Natural killer cell (primary cell): ENCODE data around the gene NELFCD. TPM values are rescaled to one million over a fixed set of nuclear protein-coding genes. Genes with fewer than 3 reads are reported as not detected.

ENCODE experiments used
- ATAC-seq, 3 donors: fragments of 150-1000 bp in 2 of 3; fragments of 200-7000 bp in 1 of 3; cut with Tn5 transposase; 1 replicate in 1 of 3; 2 replicates in 2 of 3; pipeline ENCODE4 v1.10.0; 2021; ENCODE audit warnings: mild to moderate bottlenecking in 2 of 3, moderate library complexity in 2 of 3
- DNase-seq, 2 donors: peaks; one replicate each; pipeline versions ENCODE4 v3.0.0 to v3.0.0-alpha.2; 2013 to 2021; ENCODE audit warnings: mixed read lengths in 1 of 2
- H3K27ac ChIP-seq: one replicate; pipeline ENCODE4 v1.5.1; 2013; ENCODE audit warnings: mild to moderate bottlenecking, low read length
- H3K27me3 ChIP-seq: one replicate; pipeline ENCODE4 v1.6.1; 2013; ENCODE audit warnings: low read length; ENCODE audit not compliant: control insufficient read depth, insufficient read depth
- H3K36me3 ChIP-seq: one replicate; pipeline ENCODE4 v1.6.1; 2013; ENCODE audit warnings: low read length; ENCODE audit not compliant: control insufficient read depth, insufficient read depth
- H3K4me1 ChIP-seq: one replicate; pipeline ENCODE4 v1.6.1; 2013; ENCODE audit warnings: low read length; ENCODE audit not compliant: control insufficient read depth, insufficient read depth
- H3K4me3 ChIP-seq: one replicate; pipeline ENCODE4 v1.5.1; 2013; ENCODE audit warnings: low read length
- H3K9me3 ChIP-seq: one replicate; pipeline ENCODE4 v1.6.1; 2013; ENCODE audit warnings: low read length; ENCODE audit not compliant: control insufficient read depth, insufficient read depth
- H3K27ac Mint-ChIP-seq, 2 donors: one replicate each; pipeline ENCODE4 v1.8.0; 2022; ENCODE audit warnings: mild to moderate bottlenecking in 2 of 2, mixed read lengths in 2 of 2, moderate library complexity in 1 of 2
- H3K27me3 Mint-ChIP-seq, 2 donors: one replicate each; pipeline ENCODE4 v1.8.0; 2022; ENCODE audit warnings: low read depth in 2 of 2, mixed read lengths in 2 of 2
- H3K36me3 Mint-ChIP-seq: one replicate; pipeline ENCODE4 v1.8.0; 2022; ENCODE audit warnings: mixed read lengths
- H3K4me1 Mint-ChIP-seq, 2 donors: one replicate each; pipeline ENCODE4 v1.8.0; 2022; ENCODE audit warnings: mixed read lengths in 2 of 2
- H3K4me3 Mint-ChIP-seq: one replicate; pipeline ENCODE4 v1.8.0; 2022; ENCODE audit warnings: mild to moderate bottlenecking, moderate library complexity, mixed read lengths
- H3K9me3 Mint-ChIP-seq, 2 donors: one replicate each; pipeline ENCODE4 v1.8.0; 2022; ENCODE audit warnings: mixed read lengths in 2 of 2
- WGBS: methylation state at CpG from one replicate; pipeline ENCODE4 v1.1.7; 2013; ENCODE audit warnings: missing lambda C conversion rate; ENCODE audit not compliant: insufficient coverage; 5-methylcytosine and 5-hydroxymethylcytosine counted together
- intact Hi-C: fragments of 100-400 bp; cut with micrococcal nuclease; formaldehyde crosslinking; loops from one replicate; pipeline ENCODE4 v1.14.2; 2022
- total RNA-seq, 4 donors: library from RNA; stranded (reverse); fragments of 120-200 nt in 1 of 4; gene quantifications; one replicate each; pipeline versions ENCODE4 v1.2.3 to v1.2.4, GENCODE V29; 2013 to 2022
- TF ChIP-seq, protein P1 (sequence below): fragments of 200-600 bp; IDR thresholded peaks from one replicate; pipeline ENCODE4 v1.8.0; 2022; ENCODE audit warnings: antibody characterized with exemption

The NELFCD gene
- total RNA-seq, 3 donors from 2014 or later (not counting 1 experiment from before 2014, with no cell fraction given): 75.7 to 105 (median 92.6) TPM

DNA sequence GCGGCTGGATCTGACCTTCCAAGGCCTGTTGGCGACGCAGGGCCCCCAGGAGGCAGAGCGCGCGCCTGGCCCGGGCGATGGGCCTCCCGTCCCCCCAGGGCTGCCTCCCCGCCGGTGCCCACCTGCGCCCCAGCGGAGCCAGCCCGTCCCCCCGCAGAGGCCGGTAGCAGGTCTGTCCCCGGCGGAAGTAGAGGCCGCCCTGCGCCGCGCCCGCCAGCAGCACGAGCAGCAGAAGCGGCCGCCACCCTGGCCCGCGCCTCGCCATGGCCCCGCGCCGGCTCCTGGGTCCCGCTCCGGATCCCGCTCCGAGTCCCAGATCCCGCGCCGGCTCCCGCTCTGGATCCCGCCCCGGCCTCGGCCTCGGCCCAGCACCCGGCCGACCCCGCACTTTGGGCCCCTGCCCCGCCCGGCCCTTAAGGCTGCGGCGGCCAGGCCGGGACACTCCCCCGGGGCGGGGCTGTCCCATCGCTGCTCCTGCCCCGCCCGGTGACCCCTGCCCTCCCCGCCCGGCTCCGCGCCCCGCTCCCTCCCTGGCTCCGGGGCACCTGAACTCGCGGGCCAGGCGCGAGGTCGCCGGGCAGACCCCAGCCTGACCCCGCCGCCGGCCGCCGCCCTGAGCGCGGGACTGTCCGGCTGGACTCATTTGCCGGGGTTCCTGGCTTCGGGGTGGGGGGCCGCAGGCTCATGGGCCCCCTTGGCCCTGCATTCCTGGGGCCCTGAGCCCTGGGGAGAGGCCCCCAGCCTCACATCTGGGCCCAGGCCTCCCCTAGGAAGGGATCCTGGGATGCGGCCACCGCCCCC lies 26.0 kb downstream of the NELFCD start, which contains the start of gene CTSZ:
Gene CTSZ (minus strand): TSS at position 391 of the 801 bp plus-strand sequence. CDS start 126 bp downstream, at position 265.
- H3K27me3 ChIP-seq: no peaks in the 10 kb centered on the region
- H3K36me3 ChIP-seq: peaks cover 3% of the 10 kb centered on the region
- peak; percentile 38 to 60 for DNase-seq
- Mint-ChIP-seq H3K27ac (peak within 1 kb of the TSS; percentile 43 to 88), H3K9me3 (no peaks in the 10 kb centered on the region), H3K4me3 (peak within 1 kb of the TSS; percentile 87), H3K27me3 (no peaks in the 10 kb centered on the region), H3K36me3 (no peaks in the 10 kb centered on the region), H3K4me1 (peaks cover 28 to 51% of the 10 kb centered on the region in 2 donors)
- peak within 1 kb of the TSS; percentile 55 for H3K4me3 ChIP-seq
- WGBS: 2% methylated on average over 80 of the region's 82 CpGs
- intact Hi-C loops: no loop called here
- peak; percentile 77 to 82 (median 81) for ATAC-seq
- H3K27ac ChIP-seq: peak within 1 kb of the TSS; percentile 80
- TF ChIP-seq, protein P1, sequence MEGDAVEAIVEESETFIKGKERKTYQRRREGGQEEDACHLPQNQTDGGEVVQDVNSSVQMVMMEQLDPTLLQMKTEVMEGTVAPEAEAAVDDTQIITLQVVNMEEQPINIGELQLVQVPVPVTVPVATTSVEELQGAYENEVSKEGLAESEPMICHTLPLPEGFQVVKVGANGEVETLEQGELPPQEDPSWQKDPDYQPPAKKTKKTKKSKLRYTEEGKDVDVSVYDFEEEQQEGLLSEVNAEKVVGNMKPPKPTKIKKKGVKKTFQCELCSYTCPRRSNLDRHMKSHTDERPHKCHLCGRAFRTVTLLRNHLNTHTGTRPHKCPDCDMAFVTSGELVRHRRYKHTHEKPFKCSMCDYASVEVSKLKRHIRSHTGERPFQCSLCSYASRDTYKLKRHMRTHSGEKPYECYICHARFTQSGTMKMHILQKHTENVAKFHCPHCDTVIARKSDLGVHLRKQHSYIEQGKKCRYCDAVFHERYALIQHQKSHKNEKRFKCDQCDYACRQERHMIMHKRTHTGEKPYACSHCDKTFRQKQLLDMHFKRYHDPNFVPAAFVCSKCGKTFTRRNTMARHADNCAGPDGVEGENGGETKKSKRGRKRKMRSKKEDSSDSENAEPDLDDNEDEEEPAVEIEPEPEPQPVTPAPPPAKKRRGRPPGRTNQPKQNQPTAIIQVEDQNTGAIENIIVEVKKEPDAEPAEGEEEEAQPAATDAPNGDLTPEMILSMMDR: no peak
- no peaks in the 10 kb centered on the region for H3K9me3 ChIP-seq
- peaks cover 60% of the 10 kb centered on the region for H3K4me1 ChIP-seq

DNA sequence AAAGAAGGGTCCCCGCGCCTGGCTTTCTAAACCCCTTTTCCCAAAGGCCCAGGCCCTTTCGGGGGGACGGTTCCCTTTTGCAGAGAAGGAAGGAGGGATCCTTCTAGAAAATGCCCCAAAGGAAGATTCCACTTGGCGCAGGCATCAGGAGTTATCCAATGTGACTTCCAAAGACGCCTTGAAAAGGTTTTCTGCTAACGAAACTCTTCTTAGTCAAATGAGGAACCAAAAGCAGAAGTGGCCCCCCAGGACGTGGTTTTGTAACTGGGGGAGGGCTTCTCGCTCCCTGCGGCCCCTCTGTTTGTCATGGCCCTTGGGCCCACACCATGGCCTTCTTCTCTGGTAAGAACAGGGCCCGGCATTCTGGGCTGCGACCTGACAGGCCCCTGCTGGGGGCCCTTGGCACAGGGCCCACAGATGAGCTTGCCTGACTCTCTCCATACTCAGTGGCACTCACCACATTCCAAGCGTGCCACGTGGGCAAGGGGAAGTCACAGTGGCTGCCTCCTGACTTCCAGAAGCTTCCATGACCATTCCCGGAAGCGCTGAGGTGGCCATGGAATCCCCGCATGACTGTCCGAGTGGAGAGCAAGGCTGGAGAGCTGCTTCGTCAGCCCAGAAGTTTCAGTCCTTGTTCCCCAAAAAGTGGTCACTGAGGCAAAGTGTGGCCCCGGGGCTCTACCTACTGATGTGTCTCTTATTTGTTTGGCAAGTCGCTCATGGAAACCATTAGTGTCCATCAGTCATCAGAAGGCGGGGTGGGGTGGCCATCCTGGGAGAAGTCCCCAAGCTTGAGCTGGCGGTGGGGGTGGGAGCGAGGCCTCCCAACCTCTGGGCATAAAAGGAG lies 26.8 kb downstream of the NELFCD start:
- H3K27me3 ChIP-seq: no peaks in the 10 kb centered on the region
- Mint-ChIP-seq H3K27me3 (no peaks in the 10 kb centered on the region), H3K4me1 (peaks cover 28 to 50% of the 10 kb centered on the region in 2 donors), H3K27ac (peak overlapping the region in 1 of 2 donors; percentile 88), H3K36me3 (no peaks in the 10 kb centered on the region), H3K4me3 (peak overlapping the region; percentile 87), H3K9me3 (no peaks in the 10 kb centered on the region)
- WGBS: 63% methylated on average over 22 of the region's 24 CpGs
- H3K36me3 ChIP-seq: peaks cover 3% of the 10 kb centered on the region
- TF ChIP-seq, protein P1: no peak
- intact Hi-C loops: no loop called here
- peak in 1 of 3 donors; percentile 26 for ATAC-seq
- H3K27ac ChIP-seq: peak overlapping the region; percentile 80
- H3K4me3 ChIP-seq: peak overlapping the region; percentile 55
- peak in 1 of 2 donors; percentile 16 for DNase-seq
- H3K4me1 ChIP-seq: peaks cover 55% of the 10 kb centered on the region
- H3K9me3 ChIP-seq: no peaks in the 10 kb centered on the region

DNA sequence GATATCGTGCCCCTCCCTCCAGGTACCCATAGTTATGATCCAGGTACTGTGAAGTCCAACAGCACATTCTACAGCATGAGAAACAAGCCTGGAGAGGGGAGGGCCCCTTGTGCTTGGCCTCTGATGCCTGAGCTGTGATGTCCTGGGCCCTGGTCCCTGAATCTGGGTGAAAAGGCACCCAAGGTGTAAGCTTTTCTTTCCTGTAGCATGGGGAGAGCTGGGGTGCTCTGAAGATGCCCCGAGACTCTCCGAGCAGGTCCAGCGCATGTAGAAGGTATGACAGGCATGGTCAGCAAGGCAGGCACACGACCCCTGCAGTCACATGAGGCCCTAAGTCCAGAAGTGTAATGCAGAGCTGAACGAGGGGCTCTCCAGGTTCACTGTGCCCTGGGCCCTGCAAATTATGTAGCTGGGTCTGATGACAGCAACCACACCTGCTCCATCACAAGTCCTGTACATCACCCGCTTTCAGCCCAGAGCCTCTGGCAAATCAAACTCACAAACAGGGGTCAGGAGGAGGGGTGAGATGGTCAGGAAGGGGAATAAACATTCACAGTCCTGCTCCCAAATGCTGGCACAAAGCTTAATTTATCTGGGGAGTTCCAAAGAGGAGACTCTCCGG lies 27.8 kb downstream of the NELFCD start:
- TF ChIP-seq, protein P1: no peak
- WGBS: 94% methylated on average over 7 of the region's 8 CpGs
- no peak overlapping the region for H3K4me3 ChIP-seq
- H3K36me3 Mint-ChIP-seq: no peaks in the 10 kb centered on the region
- H3K4me3 Mint-ChIP-seq: peak overlapping the region; percentile 9
- no peaks in the 10 kb centered on the region for H3K9me3 ChIP-seq
- no peak overlapping the region for H3K27ac Mint-ChIP-seq
- ATAC-seq (no peak), DNase-seq (no peak)
- intact Hi-C loops: no loop called here
- H3K9me3 Mint-ChIP-seq: no peaks in the 10 kb centered on the region
- H3K27me3 ChIP-seq: no peaks in the 10 kb centered on the region
- no peaks in the 10 kb centered on the region for H3K27me3 Mint-ChIP-seq
- H3K4me1 ChIP-seq: peaks cover 52% of the 10 kb centered on the region
- H3K27ac ChIP-seq: peak overlapping the region; percentile 31
- peaks cover 32 to 49% of the 10 kb centered on the region in 2 donors for H3K4me1 Mint-ChIP-seq
- peaks cover under 1% of the 10 kb centered on the region for H3K36me3 ChIP-seq
